GM21723 (cell line): ENCODE data around the gene SYCE3.

Experiments used
- ATAC-seq: cut with Tn5 transposase; IDR thresholded peaks from one replicate; pipeline ENCODE4 v1.9.1; 2021; ENCODE audit warnings: mild to moderate bottlenecking, moderate library complexity; ENCODE audit not compliant: unreplicated experiment

The SYCE3 gene

GRCh38 chr22:50600967-50601668 lies 38.4 kb upstream of the SYCE3 start:
- ATAC-seq, result no peak

- no peak for ATAC-seq
Observed at GRCh38 chr22:50600538-50600937, 37.8 kb upstream of the SYCE3 start, which contains the start of gene MAPK8IP2. TSS of gene MAPK8IP2 (plus strand) at chr22:50600793. CDS start at chr22:50600819, 26 bp downstream.

- no peak for ATAC-seq
Observed at GRCh38 chr22:50599816-50600455, 37.2 kb upstream of the SYCE3 start.

- ATAC-seq, result no peak
Observed at GRCh38 chr22:50597097-50597496, 34.4 kb upstream of the SYCE3 start.

GRCh38 chr22:50595189-50595588 lies 32.5 kb upstream of the SYCE3 start:
- ATAC-seq, result no peak

- no peak for ATAC-seq
Observed at GRCh38 chr22:50587407-50587806, 24.7 kb upstream of the SYCE3 start.

GRCh38 chr22:50586416-50586815 lies 23.7 kb upstream of the SYCE3 start:
- ATAC-seq, result no peak

GRCh38 chr22:50585781-50586180 lies 23.1 kb upstream of the SYCE3 start:
- no peak for ATAC-seq

- ATAC-seq, result no peak
Observed at GRCh38 chr22:50585238-50585637, 22.5 kb upstream of the SYCE3 start.

- no peak for ATAC-seq
Observed at GRCh38 chr22:50584106-50585096, 21.7 kb upstream of the SYCE3 start.

- ATAC-seq, result peak; percentile 27
Observed at GRCh38 chr22:50583294-50583861, 20.7 kb upstream of the SYCE3 start.

- peak; percentile 84 for ATAC-seq
Observed at GRCh38 chr22:50582493-50583293, 20.0 kb upstream of the SYCE3 start, which contains the start of gene CHKB. TSS of gene CHKB (minus strand) at chr22:50582849. CDS start at chr22:50582781, 68 bp downstream.

GRCh38 chr22:50581950-50582492 lies 19.3 kb upstream of the SYCE3 start:
- peak; percentile 27 for ATAC-seq

- no peak for ATAC-seq
Observed at GRCh38 chr22:50581031-50581949, 18.6 kb upstream of the SYCE3 start.

GRCh38 chr22:50579752-50580151 lies 17.0 kb upstream of the SYCE3 start:
- ATAC-seq, result no peak

- no peak for ATAC-seq
Observed at GRCh38 chr22:50578776-50579310, 16.1 kb upstream of the SYCE3 start.

- no peak for ATAC-seq
Observed at GRCh38 chr22:50577987-50578775, 15.5 kb upstream of the SYCE3 start, which contains the start of gene CPT1B. TSS of gene CPT1B (minus strand) at chr22:50578427. CDS start at chr22:50577915, 512 bp downstream.

GRCh38 chr22:50577697-50577986 lies 14.9 kb upstream of the SYCE3 start:
- ATAC-seq, result no peak
